OCI-LY7 (cell line): ENCODE data around the gene NCBP1.
"Not testable (repeated sequence)": the region's sequence is repeated elsewhere in the genome, so short reads cannot be mapped to it uniquely, and the experiment has no call there.

Source experiments
- EZH2phosphoT487 ChIP-seq: fragments of 200-600 bp; sonication (generic); IDR thresholded peaks from 2 replicates; pipeline ENCODE4 v1.6.1; 2018; ENCODE audit warnings: low read depth, borderline replicate concordance, mild to moderate bottlenecking, mixed run types, antibody characterized with exemption, low read length, moderate library complexity, mixed read lengths
- TF ChIP-seq, protein P1 (sequence below): fragments of 200-600 bp; sonication (generic); conservative IDR thresholded peaks from 2 replicates; pipeline ENCODE4 v1.5.1; 2014; ENCODE audit warnings: mild to moderate bottlenecking, antibody characterized with exemption, low read length, moderate library complexity, mixed read lengths

DNA sequence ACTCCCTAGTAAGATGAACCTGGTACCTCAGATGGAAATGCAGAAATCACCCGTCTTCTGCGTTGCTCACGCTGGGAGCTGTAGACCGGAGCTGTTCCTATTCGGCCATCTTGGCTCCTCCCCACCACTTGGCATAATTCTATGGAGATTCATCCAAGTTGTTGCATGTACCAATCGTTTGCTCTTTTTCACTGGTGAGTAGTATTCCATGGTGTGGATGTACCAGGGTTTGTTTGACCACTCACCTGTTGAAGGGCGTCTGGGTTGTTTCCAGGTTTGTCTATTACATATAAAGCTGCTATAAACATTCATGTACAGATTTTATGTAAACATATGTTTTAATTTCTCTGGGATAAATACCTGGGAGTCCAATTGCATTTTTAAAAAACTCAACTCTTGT is 46.7 kb upstream of the NCBP1 start:
- TF ChIP-seq, protein P1, sequence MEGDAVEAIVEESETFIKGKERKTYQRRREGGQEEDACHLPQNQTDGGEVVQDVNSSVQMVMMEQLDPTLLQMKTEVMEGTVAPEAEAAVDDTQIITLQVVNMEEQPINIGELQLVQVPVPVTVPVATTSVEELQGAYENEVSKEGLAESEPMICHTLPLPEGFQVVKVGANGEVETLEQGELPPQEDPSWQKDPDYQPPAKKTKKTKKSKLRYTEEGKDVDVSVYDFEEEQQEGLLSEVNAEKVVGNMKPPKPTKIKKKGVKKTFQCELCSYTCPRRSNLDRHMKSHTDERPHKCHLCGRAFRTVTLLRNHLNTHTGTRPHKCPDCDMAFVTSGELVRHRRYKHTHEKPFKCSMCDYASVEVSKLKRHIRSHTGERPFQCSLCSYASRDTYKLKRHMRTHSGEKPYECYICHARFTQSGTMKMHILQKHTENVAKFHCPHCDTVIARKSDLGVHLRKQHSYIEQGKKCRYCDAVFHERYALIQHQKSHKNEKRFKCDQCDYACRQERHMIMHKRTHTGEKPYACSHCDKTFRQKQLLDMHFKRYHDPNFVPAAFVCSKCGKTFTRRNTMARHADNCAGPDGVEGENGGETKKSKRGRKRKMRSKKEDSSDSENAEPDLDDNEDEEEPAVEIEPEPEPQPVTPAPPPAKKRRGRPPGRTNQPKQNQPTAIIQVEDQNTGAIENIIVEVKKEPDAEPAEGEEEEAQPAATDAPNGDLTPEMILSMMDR = not testable (repeated sequence)
- not testable (repeated sequence) for TF ChIP-seq EZH2phosphoT487
